HG02678 (cell line): Measurements from ENCODE around the gene TMEM247.

ENCODE experiments used
- ATAC-seq: cut with Tn5 transposase; IDR thresholded peaks from one replicate; pipeline ENCODE4 v1.9.1; 2021; ENCODE audit warnings: mild to moderate bottlenecking, moderate library complexity; ENCODE audit not compliant: unreplicated experiment

Gene TMEM247

DNA sequence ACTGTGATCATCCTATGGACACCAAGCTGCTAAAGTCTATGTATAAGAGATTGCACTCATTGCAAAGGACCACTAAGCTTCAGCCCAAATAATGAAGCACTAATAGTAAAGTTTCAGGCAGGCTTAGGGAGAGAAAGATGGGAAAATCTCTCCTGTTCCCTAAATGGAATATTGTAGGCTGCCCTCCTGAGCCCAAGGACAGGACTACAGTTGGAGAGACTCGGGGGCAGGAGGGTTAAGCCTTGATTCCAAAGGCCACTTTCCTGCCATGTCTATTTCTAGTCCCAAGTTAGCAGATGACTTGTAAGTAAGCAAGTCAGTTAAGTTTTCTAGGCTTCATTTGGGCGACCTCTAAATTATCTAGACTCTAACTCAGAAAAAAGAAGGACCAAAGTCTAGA, 9.0 kb downstream of the TMEM247 start:
- ATAC-seq = no peak

DNA sequence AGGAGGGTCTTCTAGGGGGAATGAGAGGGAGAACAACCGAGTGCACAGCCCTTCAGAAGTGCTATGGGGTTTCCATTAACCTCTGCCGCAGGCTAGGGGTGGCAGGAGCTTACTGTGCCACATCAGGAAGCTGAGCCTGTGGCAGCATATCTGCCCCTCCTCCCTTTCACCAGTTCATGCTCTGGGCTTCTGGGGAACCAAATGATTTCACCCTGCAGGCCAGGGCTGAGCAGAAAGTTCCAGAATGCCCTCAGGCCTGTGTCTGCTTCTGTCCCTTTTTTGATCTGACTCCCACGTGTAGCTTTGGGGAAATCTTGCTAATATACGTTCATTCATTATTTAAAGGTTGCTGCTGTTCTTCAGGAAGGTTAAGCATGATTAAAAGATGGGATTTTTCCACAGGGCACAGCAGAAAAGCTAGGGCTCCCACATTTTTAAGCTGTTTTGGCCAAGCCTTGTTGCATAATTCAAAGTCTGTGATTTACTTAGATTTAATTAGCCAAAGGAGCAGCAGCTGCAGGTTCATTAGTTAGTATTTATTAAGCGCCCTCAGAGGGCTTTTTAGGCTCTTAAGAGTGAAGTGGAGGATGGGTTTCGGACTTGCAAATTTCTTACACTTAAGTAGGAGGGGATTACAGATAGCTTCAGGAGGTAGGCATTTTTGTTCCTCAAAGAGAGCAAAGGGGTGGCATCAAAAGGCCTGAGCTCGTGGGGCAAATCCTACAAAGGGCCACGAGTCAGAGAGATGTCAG, 10.2 kb downstream of the TMEM247 start:
- no peak for ATAC-seq

DNA sequence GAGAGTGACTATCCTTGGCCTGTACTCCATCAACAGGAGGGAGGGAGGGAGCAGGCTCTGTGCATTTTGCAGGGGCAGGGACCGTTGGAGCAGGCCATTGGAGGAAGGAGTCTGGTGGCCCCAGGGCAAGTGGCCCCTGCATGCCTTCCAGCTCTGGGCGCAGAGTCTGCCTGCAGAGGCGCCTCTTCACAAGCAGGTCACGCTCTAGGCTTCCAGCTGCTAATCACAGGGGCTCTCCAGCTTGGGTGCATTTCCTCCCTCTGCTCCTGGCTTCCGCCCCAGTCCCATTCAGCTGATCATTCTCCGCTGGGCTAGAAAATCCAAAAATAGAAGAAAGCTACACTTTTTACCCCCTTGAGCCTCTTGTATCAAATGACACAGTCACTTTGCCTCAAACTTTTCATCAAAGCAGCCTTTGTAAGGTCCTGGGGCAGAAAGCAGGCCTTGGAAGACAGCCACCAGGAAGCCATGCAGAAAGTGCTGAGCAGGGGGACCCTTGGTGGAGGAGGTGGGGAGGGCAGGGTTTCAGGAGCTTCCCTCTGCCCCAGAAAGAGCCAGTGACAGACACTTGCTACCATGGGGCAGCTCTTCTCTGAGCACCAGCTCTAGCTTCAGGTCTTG, 11.3 kb downstream of the TMEM247 start:
- ATAC-seq = peak; percentile 61

DNA sequence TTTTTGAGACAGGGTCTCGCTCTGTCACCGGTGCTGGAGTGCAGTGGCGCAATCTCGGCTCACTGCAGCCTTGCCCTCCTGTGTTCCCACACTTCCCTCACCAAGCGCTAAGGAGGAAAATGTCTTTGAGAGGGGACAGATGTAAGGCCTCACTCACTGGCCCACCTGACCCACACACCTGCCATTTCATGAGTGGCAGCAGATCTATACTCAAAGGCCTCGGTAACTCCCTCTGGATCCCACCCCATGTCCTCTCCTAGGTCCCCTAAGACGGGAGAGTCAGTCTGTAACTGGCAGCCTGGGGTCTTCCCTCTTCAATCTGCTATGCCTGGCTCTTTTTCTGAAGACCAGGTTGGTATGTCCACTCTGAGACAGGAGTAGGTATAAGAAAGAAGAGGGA, 12.9 kb downstream of the TMEM247 start:
- no peak for ATAC-seq

DNA sequence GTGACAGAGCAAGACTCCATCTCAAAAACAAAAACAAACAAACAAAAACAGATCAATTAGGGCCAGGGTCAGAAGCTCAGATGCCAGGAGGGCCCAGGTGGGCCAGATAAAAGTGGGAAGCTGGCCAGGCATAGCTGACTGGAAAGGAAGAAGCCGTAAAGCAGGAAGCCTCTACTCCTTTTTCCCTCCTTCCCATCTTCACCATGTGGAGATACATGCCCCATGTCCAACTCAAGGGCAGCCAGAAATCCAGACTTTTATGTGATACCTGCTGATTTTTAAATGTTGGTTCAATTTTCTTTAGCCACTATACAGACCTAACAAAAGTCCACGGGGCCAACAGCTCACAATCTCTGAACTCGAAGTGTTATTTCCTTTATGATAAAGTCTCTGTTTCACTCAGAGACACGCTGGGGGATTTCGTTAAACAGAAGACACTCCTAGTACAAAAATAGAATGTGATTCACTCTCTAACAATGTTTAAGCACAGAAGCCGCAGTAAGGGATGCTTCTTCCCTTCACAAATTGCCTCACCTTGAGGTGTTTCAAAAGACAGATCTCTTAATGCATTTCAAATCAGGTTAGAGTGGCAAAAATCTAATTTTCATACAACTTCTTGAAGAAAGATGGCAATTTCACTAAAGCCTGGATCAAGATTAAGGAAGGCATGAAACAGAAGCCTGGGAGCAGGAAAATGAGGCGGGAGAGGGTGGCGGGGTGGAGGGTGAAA, 14.0 kb downstream of the TMEM247 start:
- ATAC-seq = peak; percentile 75

DNA sequence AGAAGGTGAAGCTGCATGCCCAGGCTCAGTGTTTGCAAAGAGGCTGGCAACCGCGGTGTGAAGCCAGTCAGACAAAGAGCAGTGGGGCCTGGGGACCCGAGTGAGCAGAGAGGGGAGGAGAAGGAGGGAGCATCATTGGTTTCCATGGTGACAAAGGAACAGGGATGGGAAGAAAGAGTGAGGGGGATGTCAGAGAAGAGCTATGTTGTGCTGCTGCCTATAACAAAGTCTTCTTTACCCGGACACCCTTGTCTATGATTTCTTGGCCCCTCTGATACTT, 14.5 kb downstream of the TMEM247 start:
- ATAC-seq = no peak

DNA sequence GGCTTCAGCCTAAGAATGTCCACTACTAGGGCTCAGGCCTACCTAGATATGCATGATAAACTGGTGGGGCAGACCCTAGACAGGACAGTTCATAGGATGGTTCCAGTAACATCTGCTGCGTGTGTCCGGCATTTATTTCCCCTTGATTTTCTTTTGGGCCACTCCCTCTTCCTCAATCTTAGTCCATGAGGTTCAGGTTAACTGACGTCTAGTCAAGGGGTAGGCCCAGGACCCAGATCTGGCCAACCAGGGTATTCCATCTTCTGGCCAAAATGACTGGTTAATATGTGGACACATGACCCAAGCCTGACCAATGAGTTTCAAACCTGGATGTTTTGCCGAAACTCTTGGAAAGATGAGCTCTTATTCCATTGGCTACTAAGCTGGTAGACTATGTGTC, 15.2 kb downstream of the TMEM247 start:
- no peak for ATAC-seq

DNA sequence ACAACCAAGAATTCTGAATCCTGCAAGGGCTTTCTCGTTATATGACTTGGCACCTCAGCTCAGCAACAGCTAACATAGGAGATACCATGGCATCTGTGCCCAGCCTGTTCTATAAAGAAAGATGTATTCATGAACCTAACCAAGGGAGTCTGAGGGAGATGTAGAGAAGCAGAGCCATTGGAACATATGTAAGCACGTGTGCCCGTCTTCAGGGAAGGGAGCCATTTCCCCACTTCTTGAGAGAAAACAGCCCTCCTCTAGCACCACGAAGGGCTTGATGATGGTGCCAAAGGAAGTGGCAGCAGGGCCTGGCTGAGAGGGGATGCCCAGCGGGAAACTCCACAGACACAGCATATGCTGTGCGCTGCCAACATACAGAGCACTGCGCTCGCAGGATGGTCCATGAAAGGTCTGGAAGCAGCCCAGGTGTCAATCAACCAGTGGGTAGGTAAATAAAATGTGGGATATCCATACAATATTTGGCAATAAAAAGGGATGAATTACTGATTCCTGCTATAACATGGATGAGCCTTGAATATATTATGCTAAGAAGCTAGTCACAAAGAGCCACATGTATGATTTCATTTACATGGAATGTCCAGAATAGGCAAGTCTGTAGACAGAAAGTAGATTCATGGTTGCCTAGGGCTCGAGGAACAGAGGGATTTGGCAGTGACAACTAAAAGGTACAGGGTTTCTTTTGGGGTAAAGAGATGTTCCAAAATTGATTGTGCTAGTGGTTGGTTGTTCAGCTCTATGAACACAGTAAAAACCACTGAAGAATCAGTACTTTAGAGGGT, 16.1 kb downstream of the TMEM247 start:
- no peak for ATAC-seq

DNA sequence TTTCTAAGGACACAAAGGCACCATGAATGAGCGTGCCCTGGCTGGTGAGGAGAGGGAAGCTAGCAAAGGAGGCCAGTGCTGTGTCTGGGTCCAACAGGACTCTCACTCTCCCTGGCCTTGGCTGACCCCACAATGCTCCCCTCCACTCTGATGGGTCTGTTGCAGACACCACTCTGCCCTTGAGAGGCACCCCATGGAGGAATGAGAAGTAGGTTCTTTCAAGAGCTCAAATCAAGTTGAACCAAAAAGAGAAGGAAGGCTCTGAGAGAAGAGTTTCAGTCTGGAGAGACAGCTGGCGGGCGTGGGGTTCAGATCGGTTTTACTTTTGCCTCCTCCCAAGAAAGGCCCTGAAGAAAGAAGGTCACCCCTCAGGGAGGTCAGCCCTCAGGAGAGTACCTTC, 18.4 kb downstream of the TMEM247 start:
- no peak for ATAC-seq

DNA sequence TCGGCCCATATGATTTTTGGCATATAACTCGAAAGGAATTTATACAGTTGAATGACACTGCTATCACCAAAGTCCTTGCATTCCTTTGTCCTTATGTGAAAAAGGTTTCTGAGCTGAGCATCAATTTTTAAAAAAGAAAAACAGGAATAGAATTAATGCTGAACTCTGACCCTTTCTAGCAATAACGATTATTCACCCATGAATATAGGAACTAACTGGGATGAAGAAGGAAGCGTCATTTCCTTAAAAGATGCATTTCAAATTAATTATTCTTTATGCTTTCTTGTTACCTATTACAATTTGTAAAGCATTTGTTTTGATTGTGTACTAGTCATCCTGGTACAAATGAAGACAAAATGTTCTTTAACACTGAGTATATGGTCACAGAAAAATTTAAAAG, 19.3 kb downstream of the TMEM247 start:
- ATAC-seq = no peak

DNA sequence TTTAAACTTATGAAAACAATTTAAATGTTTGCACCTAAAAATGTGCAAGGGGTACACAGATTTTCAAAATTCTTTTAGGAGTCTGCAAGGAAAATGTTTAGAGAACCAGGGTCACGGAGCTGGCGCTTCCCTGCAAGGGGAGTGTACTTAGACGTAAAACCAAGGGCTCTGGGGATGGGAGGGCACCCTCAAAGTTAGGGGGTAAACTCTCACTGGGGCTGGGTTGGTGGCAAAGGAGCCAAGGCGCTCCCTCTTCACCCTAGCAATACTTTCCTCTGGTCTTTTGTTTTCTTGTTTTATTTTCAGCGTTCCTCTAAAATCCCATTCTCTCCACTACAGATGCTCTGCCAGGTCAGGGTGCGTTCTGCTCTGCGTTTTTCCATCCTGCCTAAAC, 20.0 kb downstream of the TMEM247 start:
- ATAC-seq = no peak

DNA sequence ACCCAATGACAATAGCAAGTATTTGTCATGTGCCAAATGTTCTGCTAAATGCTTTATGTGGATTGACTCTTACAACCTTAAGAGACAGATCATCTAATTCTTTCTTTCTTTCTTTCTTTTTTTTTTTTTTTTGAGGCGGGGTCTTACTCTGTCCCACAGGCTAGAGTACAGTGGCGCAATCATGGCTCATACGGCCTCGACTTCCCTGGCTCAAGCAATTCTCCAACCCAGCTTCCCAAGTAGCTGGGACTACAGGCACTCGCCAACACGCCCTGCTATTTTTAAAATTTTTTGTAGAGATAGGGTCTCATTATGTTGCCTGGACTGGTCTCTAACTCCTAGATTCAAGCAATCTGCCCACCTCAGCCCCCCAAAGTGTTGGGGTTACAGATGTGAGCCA, 21.4 kb downstream of the TMEM247 start:
- no peak for ATAC-seq

DNA sequence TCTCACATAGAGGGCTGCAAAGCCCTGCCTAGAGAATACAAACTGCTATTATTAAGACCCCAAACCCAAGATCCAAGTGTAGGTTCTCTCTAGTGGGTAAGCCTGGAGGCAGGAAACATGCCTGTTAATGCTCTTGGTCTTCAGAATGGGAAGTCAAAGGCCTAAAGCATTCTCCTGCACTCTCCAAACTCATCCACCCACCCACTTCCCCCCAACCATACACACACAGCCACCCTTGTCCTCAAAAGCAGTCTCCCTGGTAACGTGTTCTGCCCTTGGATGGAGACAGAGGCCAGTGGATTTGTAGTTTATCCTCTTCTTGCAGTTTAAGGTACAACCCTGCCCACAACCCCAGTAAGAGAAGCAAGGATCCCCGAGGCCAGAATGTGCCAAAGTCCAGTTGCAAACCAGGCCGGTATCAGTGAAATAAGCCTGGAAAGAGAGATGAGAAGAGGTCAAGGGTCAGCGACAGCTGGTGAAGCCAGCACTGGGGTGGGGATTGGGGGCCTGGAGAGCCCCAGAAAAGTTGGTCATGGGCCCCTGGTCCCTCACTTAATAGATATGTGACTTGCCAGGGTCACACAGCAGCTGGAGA, 23.0 kb downstream of the TMEM247 start:
- no peak for ATAC-seq

DNA sequence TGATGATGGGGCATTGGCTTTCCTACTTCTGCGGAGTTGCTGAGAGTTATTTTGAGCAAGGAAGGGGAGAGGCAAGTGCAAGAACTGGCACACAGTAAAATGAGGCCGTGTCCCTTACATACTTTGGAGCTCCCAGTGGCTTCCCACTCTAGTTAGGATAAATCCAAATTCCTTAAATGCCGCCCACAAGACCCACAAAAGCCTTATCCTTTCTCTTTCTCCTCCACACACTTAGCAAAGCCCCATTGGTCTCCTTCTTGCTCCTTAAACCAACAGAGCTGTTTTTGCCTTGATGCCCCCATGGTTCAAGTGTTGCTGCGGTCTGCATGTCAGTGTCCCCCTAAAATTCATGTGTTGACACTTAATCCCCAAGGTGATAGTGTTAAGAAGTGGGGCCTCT, 24.3 kb downstream of the TMEM247 start:
- ATAC-seq = no peak

DNA sequence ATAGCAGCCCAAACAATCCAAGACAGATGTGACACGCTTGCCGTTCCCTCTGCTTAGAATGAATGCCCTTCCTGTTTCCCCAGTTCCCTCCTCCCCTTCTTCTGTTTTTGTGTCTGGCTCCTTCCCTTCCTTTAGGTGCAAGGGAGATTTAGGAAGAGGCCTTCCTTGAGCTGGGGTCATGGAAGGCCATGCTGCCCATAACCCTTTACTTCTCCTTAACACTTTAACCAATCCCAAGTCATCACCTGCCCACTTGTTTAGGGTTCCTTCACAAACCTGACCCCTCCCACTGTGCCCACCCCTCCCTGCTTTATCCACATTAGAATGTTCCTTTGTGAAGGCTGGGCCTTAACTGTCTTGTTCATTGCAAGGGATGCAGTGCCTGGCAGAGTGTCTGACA, 24.9 kb downstream of the TMEM247 start:
- ATAC-seq = no peak

DNA sequence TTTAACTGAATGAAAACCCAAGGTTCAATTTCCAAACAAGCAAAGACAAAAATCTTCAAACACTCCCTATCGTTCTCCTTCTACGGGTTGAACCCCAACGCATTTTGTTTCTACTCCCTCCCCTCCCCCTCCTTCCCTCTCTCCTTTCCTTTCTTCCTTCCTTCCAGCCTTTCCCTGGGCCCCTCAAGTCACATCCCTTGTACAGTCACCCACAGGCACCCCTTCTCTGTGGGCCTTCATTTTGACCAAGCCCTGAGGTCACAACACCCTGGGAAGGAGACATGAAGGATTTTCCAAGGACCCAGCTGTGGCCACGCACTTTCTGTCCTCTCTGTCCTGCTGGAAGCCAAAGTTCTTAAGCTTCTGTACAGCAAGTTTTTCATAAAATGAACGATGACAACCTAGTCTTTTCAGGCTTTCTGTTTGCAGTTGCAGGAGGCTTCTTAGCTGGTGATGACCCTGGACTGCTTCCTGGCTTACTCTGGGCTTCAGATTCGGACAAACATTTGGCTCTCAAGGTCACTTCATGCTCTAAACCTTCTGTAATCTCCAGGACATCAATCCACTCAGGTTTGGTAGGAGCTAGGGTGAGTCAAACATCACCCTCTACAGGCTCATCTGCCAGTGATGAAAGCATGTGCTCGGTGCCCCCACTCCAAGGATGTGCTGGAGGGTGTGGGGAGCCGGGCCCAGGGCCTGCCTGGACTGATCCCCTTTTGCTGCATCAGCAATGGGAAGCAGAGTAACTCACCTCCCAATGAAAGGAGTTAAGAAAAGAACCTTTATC, 25.5 kb downstream of the TMEM247 start:
- no peak for ATAC-seq

DNA sequence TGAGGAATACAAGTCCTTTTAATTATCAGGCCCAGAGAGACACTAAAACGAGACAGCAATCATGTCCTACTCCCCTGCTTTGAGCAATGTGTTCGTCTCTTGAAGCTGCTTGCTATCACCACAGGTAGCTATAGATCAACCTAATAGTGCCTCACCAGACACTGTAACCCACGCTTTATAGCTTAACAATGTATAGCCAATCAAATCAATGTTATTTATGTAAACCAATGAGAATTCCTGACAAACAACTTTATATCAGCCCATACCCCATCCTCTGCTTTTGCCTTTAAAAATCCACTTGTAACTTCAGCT, 26.1 kb downstream of the TMEM247 start:
- ATAC-seq = no peak

DNA sequence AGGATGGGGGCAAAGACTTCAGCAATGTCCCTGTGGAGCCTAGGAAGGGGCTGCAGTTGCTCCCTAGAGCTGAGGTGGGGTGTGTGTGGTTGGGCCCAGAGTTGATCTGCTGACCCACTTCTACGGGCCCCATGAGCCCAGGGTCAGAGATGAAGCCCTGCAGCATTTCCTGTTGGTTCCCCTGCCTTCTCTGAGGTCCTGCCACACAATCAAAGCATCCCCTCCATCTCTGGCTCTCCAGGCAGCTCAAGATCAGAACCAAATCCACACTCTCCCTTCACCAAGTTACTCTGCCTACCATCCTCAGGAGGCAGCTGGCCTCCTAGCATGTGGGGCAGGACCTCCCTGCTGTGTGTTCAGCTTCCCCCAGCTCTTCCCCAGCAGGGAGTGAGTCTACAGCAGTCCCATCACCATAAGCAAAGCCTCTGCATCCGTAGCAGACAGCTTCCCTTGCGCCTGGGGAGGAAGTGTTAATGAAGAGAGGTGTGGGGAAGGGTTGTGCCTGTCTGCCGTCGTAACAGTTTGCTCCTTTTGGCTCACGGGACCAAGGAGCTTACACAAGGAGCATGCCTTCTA, 26.9 kb downstream of the TMEM247 start:
- no peak for ATAC-seq

DNA sequence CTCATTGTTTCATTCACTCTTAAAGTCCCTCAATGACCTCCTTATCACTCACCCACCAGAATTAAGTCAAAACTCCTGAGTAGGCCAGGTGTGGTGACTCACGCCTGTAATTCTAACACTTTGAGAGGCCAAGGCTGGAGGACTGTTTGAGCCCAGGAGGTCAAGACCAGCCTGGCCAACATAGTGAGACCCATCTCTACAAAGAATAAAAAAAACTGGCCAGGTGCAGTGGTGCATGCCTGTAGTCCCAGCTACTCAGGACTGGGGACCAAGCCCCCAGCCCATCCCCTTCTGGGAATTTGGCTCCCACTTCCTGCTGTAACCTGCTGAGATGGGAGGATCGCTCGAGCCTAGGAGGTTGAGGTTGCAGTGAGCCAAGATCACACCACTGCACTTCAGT, 28.9 kb downstream of the TMEM247 start:
- no peak for ATAC-seq

DNA sequence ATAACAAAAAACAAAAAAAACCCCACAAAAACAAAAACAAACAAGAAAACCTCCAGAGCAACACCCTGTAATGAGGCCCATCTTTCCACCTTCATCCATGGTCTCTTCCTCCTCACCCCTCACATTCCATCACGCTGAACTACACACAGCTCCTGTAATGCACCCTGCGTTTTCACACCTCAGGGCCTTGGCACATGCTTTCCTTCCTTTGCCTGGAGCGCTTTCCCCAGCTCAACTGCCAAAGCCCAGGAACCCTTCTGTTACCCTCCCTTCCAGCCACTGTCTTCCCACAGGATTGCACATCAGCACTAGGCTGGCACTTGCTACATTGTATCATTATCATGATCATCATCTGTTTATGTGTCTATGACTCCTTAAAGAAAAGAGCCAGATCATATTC, 29.4 kb downstream of the TMEM247 start:
- ATAC-seq = no peak
